WTC11 (cell line): Measurements from ENCODE around the gene SH3YL1. TPM values are rescaled to one million over a fixed set of nuclear protein-coding genes. Genes with fewer than 3 reads are reported as not detected.

Experiments used
- ATAC-seq: fragments of 200-7000 bp; cut with Tn5 transposase; 2 replicates; pipeline ENCODE4 v1.10.0; 2021; ENCODE audit warnings: mild to moderate bottlenecking, moderate library complexity
- CTCF ChIA-PET: fragments of 300-600 bp; sonication (Branson Sonifier 250); formaldehyde crosslinking; loops from one replicate; lab custom pipeline; 2021; ENCODE audit warnings: antibody characterized with exemption; lab: Charles Lee
- POLR2A ChIA-PET: fragments of 350-600 bp; sonication (Branson Sonifier 250); formaldehyde crosslinking; loops from one replicate; lab custom pipeline; 2021; ENCODE audit warnings: antibody characterized with exemption; lab: Charles Lee
- DNase-seq: peaks from one replicate; pipeline ENCODE4 v3.0.0; 2021; ENCODE audit warnings: low spot score
- H3K27ac Mint-ChIP-seq: 2 replicates; pipeline ENCODE4 v1.8.0; 2021; ENCODE audit warnings: mixed read lengths
- H3K27me3 Mint-ChIP-seq: 2 replicates; pipeline ENCODE4 v1.8.0; 2021; ENCODE audit warnings: low read depth, mild to moderate bottlenecking, moderate library complexity, mixed read lengths
- H3K36me3 Mint-ChIP-seq: 2 replicates; pipeline ENCODE4 v1.8.0; 2021; ENCODE audit warnings: mixed read lengths
- H3K4me1 Mint-ChIP-seq: 2 replicates; pipeline ENCODE4 v1.8.0; 2022; ENCODE audit warnings: mixed read lengths
- H3K4me3 Mint-ChIP-seq: 2 replicates; pipeline ENCODE4 v1.8.0; 2021; ENCODE audit warnings: mild to moderate bottlenecking, moderate library complexity, mixed read lengths
- H3K9me3 Mint-ChIP-seq: 2 replicates; pipeline ENCODE4 v1.8.0; 2021; ENCODE audit warnings: mixed read lengths
- ATF1 ChIP-seq: sonication (generic); formaldehyde crosslinking; IDR thresholded peaks from 2 replicates; pipeline ENCODE4 v1.8.1; 2023; ENCODE audit warnings: mild to moderate bottlenecking, moderate library complexity, missing genetic modification reagents
- CBFB ChIP-seq: sonication (generic); formaldehyde crosslinking; IDR thresholded peaks from 2 replicates; pipeline ENCODE4 v1.8.1; 2022; ENCODE audit warnings: mild to moderate bottlenecking, low read depth, missing genetic modification reagents
- ELF4 ChIP-seq: sonication (generic); formaldehyde crosslinking; IDR thresholded peaks from 2 replicates; pipeline ENCODE4 v1.8.1; 2022; ENCODE audit warnings: low read depth, mild to moderate bottlenecking, moderate library complexity, missing genetic modification reagents
- EMX1 ChIP-seq: fragments of 250-450 bp; sonication (Bioruptor Pico); IDR thresholded peaks from 2 replicates; pipeline ENCODE4 v1.8.0; 2021; ENCODE audit warnings: mild to moderate bottlenecking
- MXD4 ChIP-seq: fragments of 250-450 bp; sonication (Bioruptor Pico); IDR thresholded peaks from 2 replicates; pipeline ENCODE4 v1.8.0; 2021; ENCODE audit warnings: mild to moderate bottlenecking, moderate library complexity, borderline replicate concordance
- SOX15 ChIP-seq: fragments of 250-450 bp; sonication (Bioruptor Pico); IDR thresholded peaks from 2 replicates; pipeline ENCODE4 v1.9.0; 2021; ENCODE audit warnings: mild to moderate bottlenecking
- SP1 ChIP-seq: sonication (generic); formaldehyde crosslinking; conservative IDR thresholded peaks from 2 replicates; pipeline ENCODE4 v1.8.1; 2022; ENCODE audit warnings: missing genetic modification reagents
- TEAD1 ChIP-seq: sonication (generic); formaldehyde crosslinking; IDR thresholded peaks from 2 replicates; pipeline ENCODE4 v1.8.0; 2022; ENCODE audit warnings: mild to moderate bottlenecking, missing genetic modification reagents
- ZNF232 ChIP-seq: sonication (generic); formaldehyde crosslinking; IDR thresholded peaks from 2 replicates; pipeline ENCODE4 v1.8.0; 2022; ENCODE audit warnings: mild to moderate bottlenecking, missing genetic modification reagents
- ZNF396 ChIP-seq: fragments of 250-450 bp; sonication (Bioruptor Pico); IDR thresholded peaks from 2 replicates; pipeline ENCODE4 v1.8.0; 2021; ENCODE audit warnings: mild to moderate bottlenecking, moderate library complexity, borderline replicate concordance
- total RNA-seq: library from RNA; stranded (reverse); gene quantifications from 3 replicates; pipeline ENCODE4 v1.2.3, GENCODE V29; 2021
- TF ChIP-seq, protein P1 (sequence below): sonication (generic); formaldehyde crosslinking; IDR thresholded peaks from 2 replicates; pipeline ENCODE4 v1.8.1; 2023; ENCODE audit warnings: mild to moderate bottlenecking, missing genetic modification reagents
- TF ChIP-seq, protein P2 (sequence below): sonication (generic); formaldehyde crosslinking; IDR thresholded peaks from 2 replicates; pipeline ENCODE4 v1.8.0; 2022; ENCODE audit warnings: mild to moderate bottlenecking, missing genetic modification reagents
- TF ChIP-seq, protein P3 (sequence below): sonication (generic); formaldehyde crosslinking; IDR thresholded peaks from 2 replicates; pipeline ENCODE4 v1.8.1; 2022; ENCODE audit warnings: low read depth, mild to moderate bottlenecking, moderate library complexity, missing genetic modification reagents, borderline replicate concordance
- TF ChIP-seq, protein P4 (sequence below): sonication (generic); formaldehyde crosslinking; IDR thresholded peaks from 2 replicates; pipeline ENCODE4 v1.8.0; 2022; ENCODE audit warnings: mild to moderate bottlenecking, missing genetic modification reagents

SH3YL1 gene
- total RNA-seq, 1 experiment from 2014 or later: 26.4 TPM

DNA sequence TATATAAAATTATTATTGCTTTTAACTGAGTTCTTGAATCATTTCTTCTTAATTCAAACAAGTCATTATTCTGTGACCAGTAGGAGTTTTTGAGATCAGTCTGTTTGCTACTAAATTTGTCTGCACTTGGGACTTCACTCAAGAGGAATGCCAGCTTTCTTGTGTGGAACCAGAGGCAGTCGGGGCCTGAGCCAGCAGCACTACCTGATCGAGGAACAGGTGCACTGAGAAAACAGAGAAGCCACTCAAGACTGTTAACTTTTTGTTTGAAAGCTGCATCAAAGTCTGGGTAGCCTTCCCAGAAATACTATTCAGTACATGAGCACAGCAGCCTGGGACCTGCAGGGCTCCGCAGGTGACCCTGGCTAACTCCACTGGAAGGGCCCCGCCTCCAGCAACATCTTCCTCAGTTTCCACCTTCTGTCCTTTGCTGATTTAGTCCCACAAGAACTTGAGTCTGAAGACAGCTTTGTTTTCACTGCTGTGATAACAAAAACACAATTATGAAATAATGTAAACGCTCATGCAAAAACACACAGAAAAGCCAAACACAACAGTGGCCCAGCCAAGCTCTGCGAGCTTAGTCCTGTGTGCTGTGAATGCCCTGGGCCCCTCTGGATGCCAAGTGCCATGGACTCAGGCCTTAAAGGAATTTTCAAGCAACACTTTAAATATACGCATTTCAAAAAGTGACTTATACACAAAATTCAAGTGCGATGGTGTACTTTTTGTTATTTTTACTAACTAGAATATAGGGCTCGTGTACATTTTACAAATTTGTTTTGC lies 62.0 kb downstream of the SH3YL1 start (continued):
- TF ChIP-seq, protein P1, sequence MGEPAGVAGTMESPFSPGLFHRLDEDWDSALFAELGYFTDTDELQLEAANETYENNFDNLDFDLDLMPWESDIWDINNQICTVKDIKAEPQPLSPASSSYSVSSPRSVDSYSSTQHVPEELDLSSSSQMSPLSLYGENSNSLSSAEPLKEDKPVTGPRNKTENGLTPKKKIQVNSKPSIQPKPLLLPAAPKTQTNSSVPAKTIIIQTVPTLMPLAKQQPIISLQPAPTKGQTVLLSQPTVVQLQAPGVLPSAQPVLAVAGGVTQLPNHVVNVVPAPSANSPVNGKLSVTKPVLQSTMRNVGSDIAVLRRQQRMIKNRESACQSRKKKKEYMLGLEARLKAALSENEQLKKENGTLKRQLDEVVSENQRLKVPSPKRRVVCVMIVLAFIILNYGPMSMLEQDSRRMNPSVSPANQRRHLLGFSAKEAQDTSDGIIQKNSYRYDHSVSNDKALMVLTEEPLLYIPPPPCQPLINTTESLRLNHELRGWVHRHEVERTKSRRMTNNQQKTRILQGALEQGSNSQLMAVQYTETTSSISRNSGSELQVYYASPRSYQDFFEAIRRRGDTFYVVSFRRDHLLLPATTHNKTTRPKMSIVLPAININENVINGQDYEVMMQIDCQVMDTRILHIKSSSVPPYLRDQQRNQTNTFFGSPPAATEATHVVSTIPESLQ (CRISPR knock-in tag): no peak
- no peak for TF ChIP-seq ZNF232

DNA sequence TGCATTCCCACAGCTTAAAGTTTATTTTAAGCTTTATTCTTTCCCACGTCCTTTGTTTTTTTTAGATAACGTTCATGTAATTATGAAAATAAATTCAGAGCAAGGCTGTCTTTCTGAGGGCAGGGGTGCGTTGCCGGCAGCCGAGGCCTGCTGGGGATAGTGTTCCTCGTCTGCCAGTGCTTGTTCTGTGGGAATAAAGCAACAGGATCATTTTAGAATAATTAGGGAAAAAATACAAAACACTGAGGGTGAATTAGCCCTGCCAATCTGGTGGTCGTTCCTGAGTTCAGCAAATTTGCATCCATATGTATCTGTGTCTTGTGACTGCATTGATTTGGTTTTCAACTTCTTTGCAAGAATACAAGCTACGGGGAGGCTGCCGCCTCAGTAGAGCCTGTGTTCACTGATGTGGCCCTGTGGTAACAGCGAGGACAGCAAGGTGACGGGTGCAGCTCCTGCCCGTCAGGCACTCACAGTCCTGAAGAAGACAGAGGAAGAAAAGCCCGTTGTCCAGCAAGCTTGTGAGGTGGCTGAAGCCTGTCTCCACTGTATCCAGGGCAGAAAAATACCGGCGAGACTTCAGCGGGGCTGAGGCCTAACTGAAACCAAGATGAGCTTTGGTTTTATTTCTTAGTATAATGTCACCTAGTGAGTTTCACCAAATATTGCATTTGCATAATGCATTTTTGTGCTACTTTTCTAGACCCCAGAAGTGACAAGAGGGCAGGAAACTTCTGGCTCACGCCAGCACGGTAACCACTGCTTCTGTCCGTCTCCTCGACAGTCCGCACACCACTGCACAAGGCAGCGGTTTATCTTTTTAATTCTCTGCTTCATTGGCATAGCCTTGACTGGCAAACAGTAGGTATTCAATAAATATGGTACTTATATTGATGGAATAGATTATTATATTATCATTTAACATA lies 64.5 kb downstream of the SH3YL1 start:
- ATAC-seq: no peak
- CTCF ChIA-PET: no interaction called here
- H3K4me1 Mint-ChIP-seq: peaks cover 10% of the 10 kb centered on the region
- no peak overlapping the region for H3K4me3 Mint-ChIP-seq
- POLR2A ChIA-PET: no interaction called here
- DNase-seq: no peak
- H3K36me3 Mint-ChIP-seq: no peaks in the 10 kb centered on the region
- TF ChIP-seq, protein P2, sequence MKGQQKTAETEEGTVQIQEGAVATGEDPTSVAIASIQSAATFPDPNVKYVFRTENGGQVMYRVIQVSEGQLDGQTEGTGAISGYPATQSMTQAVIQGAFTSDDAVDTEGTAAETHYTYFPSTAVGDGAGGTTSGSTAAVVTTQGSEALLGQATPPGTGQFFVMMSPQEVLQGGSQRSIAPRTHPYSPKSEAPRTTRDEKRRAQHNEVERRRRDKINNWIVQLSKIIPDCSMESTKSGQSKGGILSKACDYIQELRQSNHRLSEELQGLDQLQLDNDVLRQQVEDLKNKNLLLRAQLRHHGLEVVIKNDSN: no peak
- TF ChIP-seq ZNF232 (no peak), ZNF396 (CRISPR knock-in tag) (no peak), ELF4 (no peak), SP1 (CRISPR knock-in tag) (no peak), CBFB (CRISPR knock-in tag) (no peak)
- TF ChIP-seq, protein P3, sequence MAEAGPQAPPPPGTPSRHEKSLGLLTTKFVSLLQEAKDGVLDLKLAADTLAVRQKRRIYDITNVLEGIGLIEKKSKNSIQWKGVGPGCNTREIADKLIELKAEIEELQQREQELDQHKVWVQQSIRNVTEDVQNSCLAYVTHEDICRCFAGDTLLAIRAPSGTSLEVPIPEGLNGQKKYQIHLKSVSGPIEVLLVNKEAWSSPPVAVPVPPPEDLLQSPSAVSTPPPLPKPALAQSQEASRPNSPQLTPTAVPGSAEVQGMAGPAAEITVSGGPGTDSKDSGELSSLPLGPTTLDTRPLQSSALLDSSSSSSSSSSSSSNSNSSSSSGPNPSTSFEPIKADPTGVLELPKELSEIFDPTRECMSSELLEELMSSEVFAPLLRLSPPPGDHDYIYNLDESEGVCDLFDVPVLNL: no peak
- H3K27ac Mint-ChIP-seq: no peak overlapping the region
- H3K27me3 Mint-ChIP-seq: peaks cover 2% of the 10 kb centered on the region
- H3K9me3 Mint-ChIP-seq: peaks cover 3% of the 10 kb centered on the region

DNA sequence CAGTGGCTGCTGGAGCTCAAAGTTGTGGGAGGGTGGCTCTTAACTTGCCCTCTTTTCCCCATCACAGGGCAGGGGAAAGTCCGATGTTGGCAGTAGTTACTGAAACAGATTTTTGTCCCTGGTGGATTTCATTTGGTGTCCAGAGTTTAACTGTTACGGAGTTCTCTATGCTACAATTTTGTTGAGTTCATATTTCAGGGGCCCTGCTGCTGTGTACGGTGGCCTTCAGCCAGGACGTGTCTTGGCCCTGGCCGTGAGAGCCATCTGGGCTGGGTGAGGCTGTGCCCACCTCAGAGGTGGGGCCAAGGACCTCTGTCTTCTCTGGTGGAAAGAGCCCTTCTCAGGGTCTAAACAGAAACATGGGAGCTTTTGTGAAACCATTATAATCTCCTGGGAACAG lies 67.4 kb downstream of the SH3YL1 start:
- ChIA-PET CTCF (no interaction called here), POLR2A (no interaction called here)
- H3K4me3 Mint-ChIP-seq: no peak overlapping the region
- H3K27ac Mint-ChIP-seq: no peak overlapping the region
- H3K4me1 Mint-ChIP-seq: no peaks in the 10 kb centered on the region
- DNase-seq (no peak), ATAC-seq (no peak)
- TF ChIP-seq TEAD1: no peak
- 0 out of 2 replicates have a peak, but pooled peaks cover 3% of the 10 kb centered on the region for H3K36me3 Mint-ChIP-seq
- peaks cover 6% of the 10 kb centered on the region for H3K9me3 Mint-ChIP-seq
- H3K27me3 Mint-ChIP-seq: no peaks in the 10 kb centered on the region

DNA sequence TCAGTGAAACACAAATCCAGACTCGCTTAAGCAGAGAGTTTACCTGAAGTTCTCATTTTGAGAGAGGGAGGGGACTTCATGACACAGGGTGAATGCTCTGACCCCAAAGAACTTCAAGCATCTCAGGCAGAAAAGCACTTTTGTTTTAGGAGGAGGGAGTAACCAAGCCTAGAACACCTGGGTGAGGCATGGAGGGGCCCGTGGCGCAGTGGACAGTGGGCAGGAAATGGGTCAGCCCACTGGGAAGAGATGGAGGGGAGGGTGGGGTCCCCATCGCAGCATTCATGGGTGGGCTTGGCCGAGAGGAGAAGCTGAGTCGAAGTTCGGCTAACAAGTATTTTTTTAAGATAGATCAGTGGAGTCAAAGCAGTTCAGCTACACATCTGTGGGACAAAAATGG lies 67.9 kb downstream of the SH3YL1 start:
- Mint-ChIP-seq H3K4me1 (no peaks in the 10 kb centered on the region), H3K27me3 (no peaks in the 10 kb centered on the region), H3K36me3 (peaks cover 3% of the 10 kb centered on the region; the same call in 1 of the 2 replicates), H3K27ac (no peak overlapping the region), H3K9me3 (peaks cover 7% of the 10 kb centered on the region), H3K4me3 (no peak overlapping the region)
- no peak for ATAC-seq
- ChIA-PET CTCF (no interaction called here), POLR2A (no interaction called here)
- DNase-seq: no peak
- TF ChIP-seq EMX1 (CRISPR knock-in tag) (no peak), ATF1 (CRISPR knock-in tag) (no peak), SOX15 (CRISPR knock-in tag) (no peak), MXD4 (CRISPR knock-in tag) (no peak), CBFB (CRISPR knock-in tag) (no peak)
- TF ChIP-seq, protein P4, sequence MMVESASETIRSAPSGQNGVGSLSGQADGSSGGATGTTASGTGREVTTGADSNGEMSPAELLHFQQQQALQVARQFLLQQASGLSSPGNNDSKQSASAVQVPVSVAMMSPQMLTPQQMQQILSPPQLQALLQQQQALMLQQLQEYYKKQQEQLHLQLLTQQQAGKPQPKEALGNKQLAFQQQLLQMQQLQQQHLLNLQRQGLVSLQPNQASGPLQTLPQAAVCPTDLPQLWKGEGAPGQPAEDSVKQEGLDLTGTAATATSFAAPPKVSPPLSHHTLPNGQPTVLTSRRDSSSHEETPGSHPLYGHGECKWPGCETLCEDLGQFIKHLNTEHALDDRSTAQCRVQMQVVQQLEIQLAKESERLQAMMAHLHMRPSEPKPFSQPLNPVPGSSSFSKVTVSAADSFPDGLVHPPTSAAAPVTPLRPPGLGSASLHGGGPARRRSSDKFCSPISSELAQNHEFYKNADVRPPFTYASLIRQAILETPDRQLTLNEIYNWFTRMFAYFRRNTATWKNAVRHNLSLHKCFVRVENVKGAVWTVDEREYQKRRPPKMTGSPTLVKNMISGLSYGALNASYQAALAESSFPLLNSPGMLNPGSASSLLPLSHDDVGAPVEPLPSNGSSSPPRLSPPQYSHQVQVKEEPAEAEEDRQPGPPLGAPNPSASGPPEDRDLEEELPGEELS: no peak
